ENCODE measurements around the gene IGFBP1.

Gene IGFBP1

DNA sequence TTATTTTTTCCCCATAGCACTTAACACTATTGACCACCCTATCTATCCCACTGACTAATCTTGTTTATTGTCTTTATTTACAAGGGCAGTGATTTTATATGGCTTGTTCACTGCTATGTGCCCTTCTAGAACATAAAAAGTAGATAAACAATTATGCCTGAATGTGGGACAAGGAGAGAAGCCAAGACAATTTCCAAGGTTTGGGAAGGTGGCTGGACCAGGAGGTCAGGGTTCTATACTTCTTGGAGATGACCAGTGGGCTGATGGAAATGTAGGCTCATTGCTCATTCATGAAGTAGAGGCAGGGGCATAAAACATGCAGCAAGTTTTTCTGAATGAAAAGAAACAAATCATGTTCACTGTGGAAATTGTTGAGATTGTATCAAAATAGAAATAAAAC is 21.3 kb downstream of the IGFBP1 start:
- in situ Hi-C loops (cut with HindIII; ENCODE audit: low sequenced_read_pairs): no loop called here
- TF ChIP-seq, protein P1, sequence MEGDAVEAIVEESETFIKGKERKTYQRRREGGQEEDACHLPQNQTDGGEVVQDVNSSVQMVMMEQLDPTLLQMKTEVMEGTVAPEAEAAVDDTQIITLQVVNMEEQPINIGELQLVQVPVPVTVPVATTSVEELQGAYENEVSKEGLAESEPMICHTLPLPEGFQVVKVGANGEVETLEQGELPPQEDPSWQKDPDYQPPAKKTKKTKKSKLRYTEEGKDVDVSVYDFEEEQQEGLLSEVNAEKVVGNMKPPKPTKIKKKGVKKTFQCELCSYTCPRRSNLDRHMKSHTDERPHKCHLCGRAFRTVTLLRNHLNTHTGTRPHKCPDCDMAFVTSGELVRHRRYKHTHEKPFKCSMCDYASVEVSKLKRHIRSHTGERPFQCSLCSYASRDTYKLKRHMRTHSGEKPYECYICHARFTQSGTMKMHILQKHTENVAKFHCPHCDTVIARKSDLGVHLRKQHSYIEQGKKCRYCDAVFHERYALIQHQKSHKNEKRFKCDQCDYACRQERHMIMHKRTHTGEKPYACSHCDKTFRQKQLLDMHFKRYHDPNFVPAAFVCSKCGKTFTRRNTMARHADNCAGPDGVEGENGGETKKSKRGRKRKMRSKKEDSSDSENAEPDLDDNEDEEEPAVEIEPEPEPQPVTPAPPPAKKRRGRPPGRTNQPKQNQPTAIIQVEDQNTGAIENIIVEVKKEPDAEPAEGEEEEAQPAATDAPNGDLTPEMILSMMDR (IDR thresholded peaks at IDR 0.05; ENCODE audit: low read depth, low read length, missing control alignments): no peak
- H3K4me3 ChIP-seq (ENCODE audit: low read depth, low read length): no peak overlapping the region
- no peak for DNase-seq (ENCODE audit: low read depth)

GRCh38 chr7:45910855-45911254 is 22.6 kb downstream of the IGFBP1 start:
- H3K4me3 ChIP-seq (ENCODE audit: low read depth, low read length): no peak overlapping the region
- DNase-seq (ENCODE audit: low read depth): no peak
- in situ Hi-C loops (cut with HindIII; ENCODE audit: low sequenced_read_pairs): no loop called here
- TF ChIP-seq, protein P1 (IDR thresholded peaks at IDR 0.05; ENCODE audit: low read depth, low read length, missing control alignments): no peak

DNA sequence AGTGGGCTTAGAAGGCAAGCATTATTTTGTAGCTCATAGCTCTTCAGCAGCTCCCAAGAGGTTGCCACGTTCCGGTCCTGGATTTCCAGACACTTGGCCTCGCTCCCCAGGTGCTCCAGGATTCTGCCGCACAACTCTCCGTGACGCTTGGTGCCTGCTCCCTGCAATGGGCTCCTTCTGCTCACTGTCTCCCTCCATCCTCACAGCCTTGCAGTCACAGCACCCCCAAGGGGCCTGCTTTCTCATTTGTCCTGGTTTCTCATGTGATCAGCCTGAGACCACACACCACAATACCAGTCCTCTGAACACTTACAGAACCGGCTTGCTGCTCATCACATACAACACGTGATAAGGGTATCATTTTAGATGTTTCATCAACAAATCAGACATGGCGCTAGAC is 23.0 kb downstream of the IGFBP1 start:
- in situ Hi-C loops (cut with HindIII; ENCODE audit: low sequenced_read_pairs): no loop called here
- no peak overlapping the region for H3K4me3 ChIP-seq (ENCODE audit: low read depth, low read length)
- no peak for DNase-seq (ENCODE audit: low read depth)
- TF ChIP-seq, protein P1 (IDR thresholded peaks at IDR 0.05; ENCODE audit: low read depth, low read length, missing control alignments): no peak

GRCh38 chr7:45912972-45913371 is 24.7 kb downstream of the IGFBP1 start:
- in situ Hi-C loops (cut with HindIII; ENCODE audit: low sequenced_read_pairs): no loop called here
- DNase-seq (ENCODE audit: low read depth): no peak
- TF ChIP-seq, protein P1 (IDR thresholded peaks at IDR 0.05; ENCODE audit: low read depth, low read length, missing control alignments): no peak
- H3K4me3 ChIP-seq (ENCODE audit: low read depth, low read length): no peak overlapping the region

DNA sequence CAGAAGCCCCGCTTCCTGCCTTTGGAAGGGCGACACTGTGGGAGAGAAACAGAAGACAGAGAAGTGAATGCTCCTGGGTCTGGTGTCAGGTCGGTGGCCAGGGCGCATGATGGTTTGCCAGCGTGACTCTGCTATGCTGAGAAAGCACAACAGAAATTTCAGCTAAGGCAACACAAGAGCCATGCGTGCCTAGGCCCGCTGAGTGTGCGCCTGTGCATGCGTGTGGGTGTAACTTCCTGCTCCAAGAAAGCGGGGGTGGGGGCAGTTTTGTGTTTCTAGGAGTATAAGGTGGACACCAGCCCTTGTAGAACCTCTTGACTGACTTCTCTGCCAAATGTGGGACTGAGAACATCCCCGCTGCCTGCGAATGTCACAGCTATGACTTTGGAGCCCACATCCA is 26.6 kb downstream of the IGFBP1 start:
- no peak overlapping the region for H3K4me3 ChIP-seq (ENCODE audit: low read depth, low read length)

GRCh38 chr7:45915606-45916005 is 27.3 kb downstream of the IGFBP1 start:
- H3K4me3 ChIP-seq (ENCODE audit: low read depth, low read length): no peak overlapping the region
- no peak for DNase-seq (ENCODE audit: low read depth)
- TF ChIP-seq, protein P1 (IDR thresholded peaks at IDR 0.05; ENCODE audit: low read depth, low read length, missing control alignments): no peak
- in situ Hi-C loops (cut with HindIII; ENCODE audit: low sequenced_read_pairs): no loop called here

More for the DNA sequence above, 26.6 kb downstream of the IGFBP1 start:
- TF ChIP-seq, protein P1 (IDR thresholded peaks at IDR 0.05; ENCODE audit: low read depth, low read length, missing control alignments): no peak
- in situ Hi-C loops (cut with HindIII; ENCODE audit: low sequenced_read_pairs): no loop called here
- DNase-seq (ENCODE audit: low read depth): no peak

DNA sequence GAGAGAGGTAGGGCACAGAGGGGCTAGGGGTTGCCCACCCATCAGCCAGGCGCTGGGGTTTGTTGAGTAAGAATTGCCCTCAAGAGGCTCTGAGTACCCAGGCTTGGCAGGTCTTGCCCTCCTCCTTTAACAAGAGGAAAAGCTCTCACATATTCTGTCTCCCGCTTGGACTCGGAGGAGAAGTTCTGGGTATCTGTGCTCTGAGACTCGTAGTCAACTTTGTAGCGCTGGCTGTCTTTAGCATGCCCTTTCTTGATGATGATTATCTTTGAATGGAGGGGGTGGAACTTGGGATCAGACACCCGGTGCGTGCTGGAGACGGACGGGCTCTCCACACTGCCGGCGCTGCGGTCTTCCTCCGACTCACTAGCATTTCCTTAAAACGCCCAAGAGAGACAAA is 28.8 kb downstream of the IGFBP1 start:
- TF ChIP-seq, protein P1 (IDR thresholded peaks at IDR 0.05; ENCODE audit: low read depth, low read length, missing control alignments): no peak
- in situ Hi-C loops (cut with HindIII; ENCODE audit: low sequenced_read_pairs): no loop called here
- DNase-seq (ENCODE audit: low read depth): no peak
- no peak overlapping the region for H3K4me3 ChIP-seq (ENCODE audit: low read depth, low read length)

All from astrocyte of the cerebellum (primary cell).